Mesendoderm (in vitro differentiated cells): Measurements from ENCODE around the gene LRRC3.

Experiments used
- DNase-seq: peaks from one replicate; pipeline ENCODE4 v3.0.0; 2013
- H2AK5ac ChIP-seq: 2 replicates; pipeline ENCODE4 v1.6.1; 2013; ENCODE audit warnings: low read length, inconsistent platforms
- H2BK120ac ChIP-seq: 2 replicates; pipeline ENCODE4 v1.6.1; 2013; ENCODE audit warnings: low read depth, mild to moderate bottlenecking, low read length, moderate library complexity, mixed read lengths
- H2BK15ac ChIP-seq: replicated peaks from 2 replicates; pipeline ENCODE4 v1.6.1; 2013; ENCODE audit warnings: low read depth, mild to moderate bottlenecking, moderate library complexity
- H2BK5ac ChIP-seq: 2 replicates; pipeline ENCODE4 v1.6.1; 2013; ENCODE audit warnings: low read length, inconsistent platforms
- H3K18ac ChIP-seq: 2 replicates; pipeline ENCODE4 v1.6.1; 2013; ENCODE audit warnings: mild to moderate bottlenecking, low read length, mixed read lengths
- H3K23ac ChIP-seq: one replicate; pipeline ENCODE4 v1.6.1; 2013; ENCODE audit warnings: low read length
- H3K27ac ChIP-seq: 2 replicates; pipeline ENCODE4 v1.5.1; 2013; ENCODE audit warnings: low read depth, mild to moderate bottlenecking, inconsistent platforms, low read length, moderate library complexity
- H3K27me3 ChIP-seq: 2 replicates; pipeline ENCODE4 v1.6.1; 2013; ENCODE audit warnings: low read length, control low read depth, mild to moderate bottlenecking, inconsistent platforms; ENCODE audit not compliant: insufficient read depth, poor library complexity
- H3K36me3 ChIP-seq: 2 replicates; pipeline ENCODE4 v1.6.1; 2013; ENCODE audit warnings: low read length, inconsistent platforms; ENCODE audit not compliant: control insufficient read depth, insufficient read depth
- H3K4ac ChIP-seq: one replicate; pipeline ENCODE4 v1.6.1; 2013; ENCODE audit warnings: low read depth, mild to moderate bottlenecking, low read length, moderate library complexity
- H3K4me1 ChIP-seq: 2 replicates; pipeline ENCODE4 v1.6.1; 2013; ENCODE audit warnings: low read depth, low read length, inconsistent platforms; ENCODE audit not compliant: control insufficient read depth
- H3K4me2 ChIP-seq: 2 replicates; pipeline ENCODE4 v1.6.1; 2013; ENCODE audit warnings: low read length
- H3K4me3 ChIP-seq: 2 replicates; pipeline ENCODE4 v1.5.1; 2013; ENCODE audit warnings: mild to moderate bottlenecking, low read length
- H3K56ac ChIP-seq: one replicate; pipeline ENCODE4 v1.6.1; 2013; ENCODE audit warnings: low read length
- H3K79me1 ChIP-seq: 2 replicates; pipeline ENCODE4 v1.6.1; 2013; ENCODE audit warnings: low read length, inconsistent platforms
- H3K79me2 ChIP-seq: 2 replicates; pipeline ENCODE4 v1.6.1; 2013; ENCODE audit warnings: mild to moderate bottlenecking, low read length; ENCODE audit not compliant: control insufficient read depth, insufficient read depth
- H3K9ac ChIP-seq: 2 replicates; pipeline ENCODE4 v1.6.1; 2013; ENCODE audit warnings: low read length, inconsistent platforms
- H4K5ac ChIP-seq: one replicate; pipeline ENCODE4 v1.6.1; 2013; ENCODE audit warnings: low read length
- H4K8ac ChIP-seq: one replicate; pipeline ENCODE4 v1.6.1; 2013; ENCODE audit warnings: low read depth, mild to moderate bottlenecking, control low read depth, low read length, moderate library complexity
- whole genome bisulfite sequencing: extraction: QIAGEN DNeasy Blood & Tissue Kit; methylation state at CpG from one replicate; pipeline ENCODE4 v1.1.7; 2013; ENCODE audit warnings: low lambda C conversion rate, missing lambda C conversion rate; ENCODE audit not compliant: insufficient coverage; ENCODE audit errors: extremely low coverage; 5-methylcytosine and 5-hydroxymethylcytosine counted together

Gene LRRC3

DNA sequence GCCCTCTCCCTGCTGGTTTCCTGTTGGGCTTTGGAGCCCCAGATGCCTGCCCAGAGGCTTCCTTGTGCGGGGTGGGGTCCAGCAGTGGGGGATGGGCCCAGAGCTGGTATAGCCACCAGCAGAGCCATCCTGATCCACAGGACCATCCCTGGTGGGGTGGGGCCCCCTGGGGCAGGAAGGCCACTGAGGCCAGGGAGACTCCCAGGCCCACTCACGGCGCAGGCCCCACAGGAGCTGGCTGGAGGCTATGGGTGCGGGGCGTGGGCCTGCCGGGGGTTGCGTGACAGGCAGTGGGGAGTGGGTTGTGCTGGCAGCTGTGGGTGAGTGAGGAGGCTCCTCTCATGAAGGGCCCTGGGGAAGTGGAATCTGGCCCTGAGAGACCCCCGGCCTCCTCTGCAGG lies 5.7 kb downstream of the LRRC3 start:
- no peaks in the 10 kb centered on the region for H3K27me3 ChIP-seq
- no peak overlapping the region for H2BK15ac ChIP-seq
- H2BK120ac ChIP-seq: no peak overlapping the region
- WGBS: no CpG with 5 or more reads among the region's 8 CpGs
- no peak overlapping the region for H3K4me3 ChIP-seq
- H3K4me2 ChIP-seq: no peak overlapping the region
- no peak overlapping the region for H3K9ac ChIP-seq
- no peaks in the 10 kb centered on the region for H3K36me3 ChIP-seq
- H2AK5ac ChIP-seq: no peak overlapping the region
- H3K23ac ChIP-seq: no peak overlapping the region
- no peaks in the 10 kb centered on the region for H3K4me1 ChIP-seq
- H3K4ac ChIP-seq: no peak overlapping the region
- no peak overlapping the region for H4K5ac ChIP-seq
- H3K27ac ChIP-seq: no peak overlapping the region
- H2BK5ac ChIP-seq: no peak overlapping the region
- no peak for DNase-seq
- H3K79me1 ChIP-seq: peaks cover 2% of the 10 kb centered on the region
- no peaks in the 10 kb centered on the region for H3K79me2 ChIP-seq
- no peak overlapping the region for H3K18ac ChIP-seq
- no peak overlapping the region for H3K56ac ChIP-seq
- H4K8ac ChIP-seq: no peak overlapping the region

DNA sequence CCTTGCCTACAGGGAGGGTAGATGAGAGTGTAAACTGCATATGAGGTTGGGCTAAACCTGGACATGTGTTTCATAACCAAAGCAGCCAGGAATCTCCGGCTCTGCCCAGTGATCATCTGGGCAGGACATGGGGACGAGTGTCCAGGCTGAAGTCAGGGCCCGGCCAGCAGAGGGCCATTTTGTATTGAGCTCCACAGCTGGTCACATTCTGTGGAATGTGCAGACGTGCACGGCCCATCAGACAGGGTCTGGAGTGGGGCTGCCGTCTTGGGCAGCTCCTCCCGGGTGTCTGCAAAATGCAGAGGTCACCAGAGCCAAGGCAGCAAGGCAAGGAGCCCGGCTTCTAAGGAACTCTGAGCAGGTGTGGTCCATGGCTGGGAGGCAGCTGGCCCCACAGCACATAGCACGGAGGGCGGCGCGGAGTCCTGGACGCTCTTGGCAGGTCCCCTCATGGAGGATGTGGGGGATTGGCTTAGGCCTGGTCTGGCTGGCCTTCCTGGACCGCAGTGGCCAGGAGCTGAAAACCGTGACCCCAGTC lies 6.2 kb downstream of the LRRC3 start:
- no peak overlapping the region for H3K56ac ChIP-seq
- H3K4me3 ChIP-seq: no peak overlapping the region
- H3K79me1 ChIP-seq: peaks cover 2% of the 10 kb centered on the region
- H3K18ac ChIP-seq: no peak overlapping the region
- DNase-seq: no peak
- no peak overlapping the region for H3K27ac ChIP-seq
- H3K23ac ChIP-seq: no peak overlapping the region
- H3K27me3 ChIP-seq: no peaks in the 10 kb centered on the region
- no peak overlapping the region for H2BK120ac ChIP-seq
- no peak overlapping the region for H3K4me2 ChIP-seq
- no peaks in the 10 kb centered on the region for H3K79me2 ChIP-seq
- no peak overlapping the region for H4K8ac ChIP-seq
- no peaks in the 10 kb centered on the region for H3K36me3 ChIP-seq
- H4K5ac ChIP-seq: no peak overlapping the region
- H2BK5ac ChIP-seq: no peak overlapping the region
- no peak overlapping the region for H3K9ac ChIP-seq
- H3K4ac ChIP-seq: no peak overlapping the region
- no peaks in the 10 kb centered on the region for H3K4me1 ChIP-seq
- no peak overlapping the region for H2AK5ac ChIP-seq
- WGBS: no CpG with 5 or more reads among the region's 15 CpGs
- H2BK15ac ChIP-seq: no peak overlapping the region

DNA sequence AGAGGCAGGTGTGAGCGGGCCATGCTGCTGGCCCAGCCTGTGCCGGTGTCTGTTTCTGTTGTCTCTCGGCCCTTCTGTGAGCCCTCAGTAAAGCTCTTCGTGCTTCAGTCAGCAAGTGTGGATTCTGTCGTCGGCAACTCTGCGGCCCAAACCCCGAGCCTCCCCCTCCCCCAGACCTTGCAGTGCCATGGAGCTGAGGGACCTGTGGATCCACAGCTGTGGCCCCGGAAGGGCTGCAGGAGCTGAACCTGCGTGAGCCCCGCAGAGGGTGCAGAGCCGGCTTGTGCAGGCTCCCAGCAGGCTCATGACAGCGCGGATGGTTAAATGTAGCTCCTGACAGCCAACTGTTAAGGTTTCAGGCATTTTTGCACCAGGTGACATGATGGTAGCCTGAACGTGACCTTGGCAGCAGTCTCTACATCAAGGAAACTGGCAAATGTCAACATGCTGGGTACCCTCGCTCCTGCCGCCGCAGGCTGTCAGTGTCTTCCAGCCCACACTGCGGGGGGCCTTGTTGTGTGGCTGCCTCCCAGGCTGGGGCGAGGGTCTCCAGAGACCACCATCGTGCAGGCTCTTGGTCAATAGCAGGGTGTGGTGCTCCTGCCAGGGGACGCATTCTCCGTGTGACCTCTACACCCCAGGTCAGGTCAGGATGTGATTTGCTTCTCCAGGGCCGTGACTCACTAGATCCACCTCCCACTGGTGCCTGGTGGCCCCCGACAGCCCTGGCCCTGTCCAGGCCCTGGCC lies 7.0 kb downstream of the LRRC3 start:
- Histone ChIP-seq H3K36me3 (no peaks in the 10 kb centered on the region), H2BK120ac (no peak overlapping the region), H3K79me2 (no peaks in the 10 kb centered on the region), H2AK5ac (no peak overlapping the region), H2BK15ac (no peak overlapping the region), H4K5ac (no peak overlapping the region), H3K9ac (no peak overlapping the region), H4K8ac (no peak overlapping the region), H3K79me1 (peaks cover 2% of the 10 kb centered on the region), H2BK5ac (no peak overlapping the region), H3K18ac (no peak overlapping the region), H3K4me2 (no peak overlapping the region), H3K4me1 (no peaks in the 10 kb centered on the region), H3K4ac (no peak overlapping the region), H3K27ac (no peak overlapping the region), H3K23ac (no peak overlapping the region), H3K56ac (no peak overlapping the region), H3K4me3 (no peak overlapping the region), H3K27me3 (no peaks in the 10 kb centered on the region)
- DNase-seq: no peak
- no CpG with 5 or more reads among the region's 25 CpGs for WGBS

DNA sequence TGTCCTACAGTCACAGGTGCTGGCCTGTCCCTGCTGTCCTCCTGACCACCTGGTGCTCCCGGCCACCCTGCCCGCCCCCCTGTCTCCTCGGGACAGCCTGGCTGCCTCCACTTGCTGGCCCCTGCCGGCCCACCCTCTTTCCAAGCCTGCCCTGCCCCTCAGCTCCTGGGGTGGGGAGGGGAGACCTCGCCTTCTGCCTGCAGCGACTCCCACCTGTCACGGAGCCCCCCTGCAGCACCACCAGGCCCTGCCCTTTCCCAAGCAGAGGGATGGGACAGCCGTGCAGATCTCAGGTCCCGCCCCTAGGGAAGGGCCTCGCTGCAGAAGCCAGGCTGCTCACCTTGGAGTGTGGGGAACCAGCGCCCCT lies 7.5 kb downstream of the LRRC3 start:
- Histone ChIP-seq H3K4ac (no peak overlapping the region), H3K18ac (no peak overlapping the region), H3K23ac (no peak overlapping the region), H2BK15ac (no peak overlapping the region), H3K27ac (no peak overlapping the region), H3K27me3 (no peaks in the 10 kb centered on the region), H4K5ac (no peak overlapping the region), H3K36me3 (no peaks in the 10 kb centered on the region), H3K9ac (no peak overlapping the region), H3K79me1 (peaks cover 2% of the 10 kb centered on the region), H2AK5ac (no peak overlapping the region), H4K8ac (no peak overlapping the region), H2BK5ac (no peak overlapping the region), H3K4me3 (no peak overlapping the region), H3K4me1 (no peaks in the 10 kb centered on the region), H3K79me2 (no peaks in the 10 kb centered on the region), H3K56ac (no peak overlapping the region), H3K4me2 (no peak overlapping the region), H2BK120ac (no peak overlapping the region)
- WGBS: no CpG with 5 or more reads among the region's 11 CpGs
- DNase-seq: no peak

DNA sequence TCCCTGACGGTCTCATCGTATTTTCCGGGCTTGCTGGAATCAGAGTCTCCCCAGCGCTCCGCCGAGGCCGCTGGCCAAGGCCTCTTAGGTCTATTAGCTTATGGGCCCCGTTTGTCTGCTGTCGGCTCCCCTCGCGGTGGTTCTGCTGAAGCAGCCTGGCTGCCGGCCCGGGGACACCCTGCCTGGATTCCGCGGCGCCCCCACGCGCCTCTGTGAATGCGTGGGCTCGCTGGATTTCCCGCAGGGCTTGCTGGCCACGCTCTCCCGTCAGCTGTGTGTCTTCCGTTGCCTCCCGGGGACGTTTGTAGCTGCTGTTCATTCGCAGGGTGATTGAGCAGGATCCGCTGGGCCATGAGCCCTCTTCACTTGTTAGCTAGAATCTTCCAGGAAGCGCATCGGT lies 8.4 kb downstream of the LRRC3 start:
- no peak for DNase-seq

DNA sequence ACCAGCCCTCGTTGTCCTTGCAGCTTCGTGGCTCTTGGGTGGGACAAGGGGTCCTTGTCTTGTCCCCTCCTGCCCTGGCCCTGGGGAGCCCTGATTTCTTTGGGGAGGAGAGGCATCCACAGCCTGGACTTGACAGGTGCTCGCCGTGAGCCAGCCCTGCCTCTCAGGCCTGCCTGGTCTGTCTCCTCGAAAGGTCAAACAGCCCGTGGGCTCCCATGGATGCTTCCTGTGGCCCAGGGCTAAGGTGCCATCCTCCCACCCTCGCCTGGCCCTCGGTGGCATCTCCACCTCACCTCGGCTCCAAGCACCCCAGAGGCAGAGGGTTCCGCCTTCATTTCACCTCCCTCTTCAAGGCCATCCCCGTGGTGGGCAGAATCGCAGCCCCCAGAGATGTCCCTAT lies 9.0 kb downstream of the LRRC3 start:
- H4K5ac ChIP-seq: no peak overlapping the region
- H4K8ac ChIP-seq: no peak overlapping the region
- no peak overlapping the region for H3K4ac ChIP-seq
- no peak overlapping the region for H3K4me3 ChIP-seq
- H3K36me3 ChIP-seq: no peaks in the 10 kb centered on the region
- H2BK15ac ChIP-seq: no peak overlapping the region
- H2AK5ac ChIP-seq: no peak overlapping the region
- no peak overlapping the region for H3K18ac ChIP-seq
- peak overlapping the region; percentile 11 for H3K23ac ChIP-seq
- H3K27me3 ChIP-seq: no peaks in the 10 kb centered on the region
- H3K56ac ChIP-seq: no peak overlapping the region
- WGBS: no CpG with 5 or more reads among the region's 12 CpGs
- DNase-seq: no peak
- no peaks in the 10 kb centered on the region for H3K79me2 ChIP-seq
- H3K4me2 ChIP-seq: no peak overlapping the region
- H3K79me1 ChIP-seq: no peaks in the 10 kb centered on the region
- H2BK5ac ChIP-seq: no peak overlapping the region
- no peaks in the 10 kb centered on the region for H3K4me1 ChIP-seq
- H3K9ac ChIP-seq: no peak overlapping the region
- no peak overlapping the region for H3K27ac ChIP-seq
- H2BK120ac ChIP-seq: no peak overlapping the region

More for the DNA sequence above, 8.4 kb downstream of the LRRC3 start:
- no peak overlapping the region for H3K4me2 ChIP-seq
- H2BK15ac ChIP-seq: no peak overlapping the region
- no peak overlapping the region for H4K5ac ChIP-seq
- H2AK5ac ChIP-seq: no peak overlapping the region
- H2BK5ac ChIP-seq: no peak overlapping the region
- no peaks in the 10 kb centered on the region for H3K36me3 ChIP-seq
- no peak overlapping the region for H3K4me3 ChIP-seq
- H3K4ac ChIP-seq: no peak overlapping the region
- no CpG with 5 or more reads among the region's 30 CpGs for WGBS
- no peaks in the 10 kb centered on the region for H3K79me2 ChIP-seq
- no peaks in the 10 kb centered on the region for H3K27me3 ChIP-seq
- H3K79me1 ChIP-seq: peaks cover 1% of the 10 kb centered on the region
- H4K8ac ChIP-seq: no peak overlapping the region
- no peaks in the 10 kb centered on the region for H3K4me1 ChIP-seq
- no peak overlapping the region for H3K56ac ChIP-seq
- H2BK120ac ChIP-seq: no peak overlapping the region
- no peak overlapping the region for H3K27ac ChIP-seq
- H3K9ac ChIP-seq: no peak overlapping the region
- H3K23ac ChIP-seq: peak overlapping the region; percentile 11
- H3K18ac ChIP-seq: no peak overlapping the region
